A673 (cell line): ENCODE measurements around the gene ITPR2.

ENCODE experiments used
- CTCF ChIP-seq: fragments of 300-800, 200-600 bp; sonication (generic); conservative IDR thresholded peaks from 2 replicates; pipeline ENCODE4 v1.5.1; 2017; ENCODE audit warnings: low read depth, mild to moderate bottlenecking, antibody characterized with exemption, low read length, moderate library complexity, mixed read lengths
- EZH2 ChIP-seq: fragments of 200-600 bp; sonication (generic); IDR thresholded peaks from 2 replicates; pipeline ENCODE4 v1.6.1; 2017; ENCODE audit warnings: borderline replicate concordance, low read depth, mild to moderate bottlenecking, mixed read lengths, antibody characterized with exemption, low read length; ENCODE audit not compliant: poor library complexity, severe bottlenecking

- TF ChIP-seq EZH2, result no peak
- no peak for TF ChIP-seq CTCF
Measured at GRCh38 chr12:26461776-26462175, 371.2 kb downstream of the ITPR2 start.
